Sigmoid colon (tissue), 4 donors: ENCODE data around the gene SLC30A4.
"Not testable (repeated sequence)": the region's sequence is repeated elsewhere in the genome, so short reads cannot be mapped to it uniquely, and the experiment has no call there.

Experiments
- EP300 ChIP-seq, 4 donors: sonication (generic); formaldehyde crosslinking; IDR thresholded peaks; one replicate each; pipeline ENCODE4 v1.6.1; 2017; ENCODE audit warnings: antibody characterized with exemption in 4 of 4
- TF ChIP-seq, protein P1 (sequence below), 4 experiments: fragments of 450-650 bp in 3 of 4; fragments of 200-600 bp in 1 of 4; IDR thresholded peaks; one replicate each; pipeline ENCODE4 v1.5.1; 2016 to 2019; ENCODE audit warnings: antibody characterized with exemption in 4 of 4, mild to moderate bottlenecking in 3 of 4, moderate library complexity in 2 of 4

DNA sequence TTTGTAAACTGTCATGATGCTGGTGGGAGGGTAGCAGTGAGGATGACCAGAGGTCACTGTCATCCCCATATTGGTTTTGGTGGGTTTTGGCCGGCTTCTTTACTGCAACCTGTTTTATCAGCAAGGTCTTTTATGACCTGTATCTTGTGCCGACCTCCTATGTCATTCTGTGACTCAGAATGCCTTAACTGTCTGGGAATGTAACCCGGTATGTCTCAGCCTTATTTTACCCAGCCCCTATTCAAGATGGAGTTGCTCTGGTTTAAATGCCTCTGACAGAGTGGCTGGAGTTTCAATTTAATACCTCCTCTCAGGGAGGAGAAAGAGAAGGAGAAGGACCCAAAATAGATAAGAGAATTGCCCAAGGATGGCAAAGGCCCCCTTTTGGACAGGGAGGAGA, 10.3 kb upstream of the SLC30A4 start:
- TF ChIP-seq, protein P1, sequence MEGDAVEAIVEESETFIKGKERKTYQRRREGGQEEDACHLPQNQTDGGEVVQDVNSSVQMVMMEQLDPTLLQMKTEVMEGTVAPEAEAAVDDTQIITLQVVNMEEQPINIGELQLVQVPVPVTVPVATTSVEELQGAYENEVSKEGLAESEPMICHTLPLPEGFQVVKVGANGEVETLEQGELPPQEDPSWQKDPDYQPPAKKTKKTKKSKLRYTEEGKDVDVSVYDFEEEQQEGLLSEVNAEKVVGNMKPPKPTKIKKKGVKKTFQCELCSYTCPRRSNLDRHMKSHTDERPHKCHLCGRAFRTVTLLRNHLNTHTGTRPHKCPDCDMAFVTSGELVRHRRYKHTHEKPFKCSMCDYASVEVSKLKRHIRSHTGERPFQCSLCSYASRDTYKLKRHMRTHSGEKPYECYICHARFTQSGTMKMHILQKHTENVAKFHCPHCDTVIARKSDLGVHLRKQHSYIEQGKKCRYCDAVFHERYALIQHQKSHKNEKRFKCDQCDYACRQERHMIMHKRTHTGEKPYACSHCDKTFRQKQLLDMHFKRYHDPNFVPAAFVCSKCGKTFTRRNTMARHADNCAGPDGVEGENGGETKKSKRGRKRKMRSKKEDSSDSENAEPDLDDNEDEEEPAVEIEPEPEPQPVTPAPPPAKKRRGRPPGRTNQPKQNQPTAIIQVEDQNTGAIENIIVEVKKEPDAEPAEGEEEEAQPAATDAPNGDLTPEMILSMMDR (IDR thresholded peaks at IDR 0.05), result not testable (repeated sequence)
- TF ChIP-seq EP300 (IDR thresholded peaks at IDR 0.05), result not testable (repeated sequence)
